ENCODE measurements around the gene TPSB2. TPM values are rescaled to one million over a fixed set of nuclear protein-coding genes. Genes with fewer than 3 reads are reported as not detected.
"Not testable (repeated sequence)": the region's sequence is repeated elsewhere in the genome, so short reads cannot be mapped to it uniquely, and the experiment has no call there.

The TPSB2 gene
- total RNA-seq, 4 donors from 2014 or later = 14.9 to 89.7 (median 50.4) TPM

DNA sequence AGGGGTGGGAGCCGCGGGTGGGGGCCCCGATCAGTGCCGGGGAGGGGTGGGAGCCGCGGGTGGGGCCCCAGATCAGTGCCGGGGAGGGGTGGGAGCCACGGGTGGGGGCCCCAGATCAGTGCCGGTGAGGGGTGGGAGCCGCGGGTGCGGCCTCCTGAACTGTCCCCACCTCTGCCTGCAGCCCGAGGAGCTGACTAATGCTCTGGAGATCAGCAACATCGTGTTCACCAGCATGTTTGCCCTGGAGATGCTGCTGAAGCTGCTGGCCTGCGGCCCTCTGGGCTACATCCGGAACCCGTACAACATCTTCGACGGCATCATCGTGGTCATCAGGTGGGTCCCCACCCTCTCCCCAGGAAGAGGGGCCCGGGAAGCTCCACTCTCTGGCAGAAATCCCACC is 25.1 kb downstream of the TPSB2 start:
- Histone ChIP-seq H3K4me3 (no peak overlapping the region), H3K4me1 (no peaks in the 10 kb centered on the region), H3K27me3 (no peaks in the 10 kb centered on the region), H3K27ac (no peak overlapping the region), H3K36me3 (peaks cover 0 to 18% (median 0%) of the 10 kb centered on the region in 3 donors), H3K9me3 (no peaks in the 10 kb centered on the region)
- no peak for DNase-seq
- TF ChIP-seq, protein P1, sequence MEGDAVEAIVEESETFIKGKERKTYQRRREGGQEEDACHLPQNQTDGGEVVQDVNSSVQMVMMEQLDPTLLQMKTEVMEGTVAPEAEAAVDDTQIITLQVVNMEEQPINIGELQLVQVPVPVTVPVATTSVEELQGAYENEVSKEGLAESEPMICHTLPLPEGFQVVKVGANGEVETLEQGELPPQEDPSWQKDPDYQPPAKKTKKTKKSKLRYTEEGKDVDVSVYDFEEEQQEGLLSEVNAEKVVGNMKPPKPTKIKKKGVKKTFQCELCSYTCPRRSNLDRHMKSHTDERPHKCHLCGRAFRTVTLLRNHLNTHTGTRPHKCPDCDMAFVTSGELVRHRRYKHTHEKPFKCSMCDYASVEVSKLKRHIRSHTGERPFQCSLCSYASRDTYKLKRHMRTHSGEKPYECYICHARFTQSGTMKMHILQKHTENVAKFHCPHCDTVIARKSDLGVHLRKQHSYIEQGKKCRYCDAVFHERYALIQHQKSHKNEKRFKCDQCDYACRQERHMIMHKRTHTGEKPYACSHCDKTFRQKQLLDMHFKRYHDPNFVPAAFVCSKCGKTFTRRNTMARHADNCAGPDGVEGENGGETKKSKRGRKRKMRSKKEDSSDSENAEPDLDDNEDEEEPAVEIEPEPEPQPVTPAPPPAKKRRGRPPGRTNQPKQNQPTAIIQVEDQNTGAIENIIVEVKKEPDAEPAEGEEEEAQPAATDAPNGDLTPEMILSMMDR (IDR thresholded peaks at IDR 0.05) = no peak
- TF ChIP-seq POLR2A (IDR thresholded peaks at IDR 0.05) = no peak

- H3K4me1 ChIP-seq = no peaks in the 10 kb centered on the region
- H3K27me3 ChIP-seq = no peaks in the 10 kb centered on the region
- H3K36me3 ChIP-seq = peaks cover 0 to 11% (median 0%) of the 10 kb centered on the region in 3 donors
- no peak overlapping the region for H3K27ac ChIP-seq
- no peak overlapping the region for H3K4me3 ChIP-seq
- DNase-seq = no peak
- TF ChIP-seq, protein P1 (IDR thresholded peaks at IDR 0.05) = no peak
- no peaks in the 10 kb centered on the region for H3K9me3 ChIP-seq
Measured at GRCh38 chr16:1202274-1202673, 27.7 kb downstream of the TPSB2 start.

GRCh38 chr16:1201444-1201843 is 28.5 kb downstream of the TPSB2 start:
- H3K27me3 ChIP-seq = no peaks in the 10 kb centered on the region
- DNase-seq = no peak
- no peak overlapping the region for H3K4me3 ChIP-seq
- H3K4me1 ChIP-seq = no peaks in the 10 kb centered on the region
- TF ChIP-seq POLR2A (IDR thresholded peaks at IDR 0.05) = no peak
- H3K36me3 ChIP-seq = peaks cover 0 to 11% (median 0%) of the 10 kb centered on the region in 3 donors
- H3K9me3 ChIP-seq = no peaks in the 10 kb centered on the region
- H3K27ac ChIP-seq = no peak overlapping the region

DNA sequence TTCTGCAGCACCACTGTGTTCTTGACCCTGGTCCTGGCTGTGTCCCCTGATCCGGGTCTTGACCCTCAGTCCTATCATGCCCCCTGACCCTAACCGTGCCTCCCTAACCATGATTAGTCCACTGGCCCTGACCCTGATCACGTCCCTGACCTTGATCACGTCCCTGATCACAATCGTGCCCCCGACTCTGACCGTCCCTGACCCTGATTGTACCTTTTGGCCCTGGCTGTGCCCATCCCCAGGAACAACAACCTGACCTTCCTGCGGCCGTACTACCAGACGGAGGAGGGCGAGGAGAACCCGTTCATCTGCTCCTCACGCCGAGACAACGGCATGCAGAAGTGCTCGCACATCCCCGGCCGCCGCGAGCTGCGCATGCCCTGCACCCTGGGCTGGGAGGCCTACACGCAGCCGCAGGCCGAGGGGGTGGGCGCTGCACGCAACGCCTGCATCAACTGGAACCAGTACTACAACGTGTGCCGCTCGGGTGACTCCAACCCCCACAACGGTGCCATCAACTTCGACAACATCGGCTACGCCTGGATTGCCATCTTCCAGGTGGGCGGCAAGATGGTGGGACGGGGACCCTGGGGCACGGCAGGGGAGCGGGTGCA is 29.9 kb downstream of the TPSB2 start:
- Histone ChIP-seq H3K27ac (no peak overlapping the region), H3K4me3 (no peak overlapping the region), H3K36me3 (peaks cover 0 to 11% (median 0%) of the 10 kb centered on the region in 3 donors), H3K9me3 (no peaks in the 10 kb centered on the region), H3K27me3 (no peaks in the 10 kb centered on the region), H3K4me1 (no peaks in the 10 kb centered on the region)
- TF ChIP-seq, protein P1 (IDR thresholded peaks at IDR 0.05) = no peak
- TF ChIP-seq POLR2A (IDR thresholded peaks at IDR 0.05) = no peak
- DNase-seq = no peak

- no peak for DNase-seq
- no peak for TF ChIP-seq POLR2A (IDR thresholded peaks at IDR 0.05)
- TF ChIP-seq, protein P1 (IDR thresholded peaks at IDR 0.05) = no peak
- Histone ChIP-seq H3K27ac (no peak overlapping the region), H3K9me3 (no peaks in the 10 kb centered on the region), H3K27me3 (no peaks in the 10 kb centered on the region), H3K36me3 (peaks cover 0 to 11% (median 0%) of the 10 kb centered on the region in 3 donors), H3K4me1 (peaks cover 0 to 4% (median 0%) of the 10 kb centered on the region in 4 donors), H3K4me3 (no peak overlapping the region)
Measured at GRCh38 chr16:1199347-1200013, 30.5 kb downstream of the TPSB2 start.

- Histone ChIP-seq H3K4me1 (peaks cover 0 to 10% (median 0%) of the 10 kb centered on the region in 4 donors), H3K36me3 (peaks cover 0 to 11% (median 0%) of the 10 kb centered on the region in 3 donors)
- not testable (repeated sequence) for H3K4me3 ChIP-seq, H3K27me3 ChIP-seq, H3K9me3 ChIP-seq, H3K27ac ChIP-seq, DNase-seq
Measured at GRCh38 chr16:1198671-1199346, 31.2 kb downstream of the TPSB2 start.
